ENCODE data around the gene PTPRF.
A peak's percentile ranks its signal among the peaks of the same experiment; 100 is the strongest.
"Not testable (repeated sequence)": the region's sequence is repeated elsewhere in the genome, so short reads cannot be mapped to it uniquely, and the experiment has no call there.

The PTPRF gene

GRCh38 chr1:43493661-43494450 lies 36.8 kb upstream of the PTPRF start:
- peak; percentile 33 for DNase-seq (ENCODE audit: low read depth)
- TF ChIP-seq CTCF (IDR thresholded peaks at IDR 0.05; ENCODE audit: insufficient read depth, low read depth, low read length, missing control alignments) = no peak
- H3K4me3 ChIP-seq (ENCODE audit: low read length) = no peak overlapping the region

GRCh38 chr1:43495204-43495603 lies 35.5 kb upstream of the PTPRF start:
- H3K4me3 ChIP-seq (ENCODE audit: low read length) = no peak overlapping the region
- TF ChIP-seq CTCF (IDR thresholded peaks at IDR 0.05; ENCODE audit: insufficient read depth, low read depth, low read length, missing control alignments) = no peak
- no peak for DNase-seq (ENCODE audit: low read depth)

- H3K4me3 ChIP-seq (ENCODE audit: low read length) = no peak overlapping the region
- no peak for DNase-seq (ENCODE audit: low read depth)
- TF ChIP-seq CTCF (IDR thresholded peaks at IDR 0.05; ENCODE audit: insufficient read depth, low read depth, low read length, missing control alignments) = no peak
Measured at GRCh38 chr1:43499898-43500297, 30.8 kb upstream of the PTPRF start.

GRCh38 chr1:43501806-43502205 lies 28.9 kb upstream of the PTPRF start:
- H3K4me3 ChIP-seq (ENCODE audit: low read length); DNase-seq (ENCODE audit: low read depth): not testable (repeated sequence)

- TF ChIP-seq CTCF (IDR thresholded peaks at IDR 0.05; ENCODE audit: insufficient read depth, low read depth, low read length, missing control alignments) = no peak
- H3K4me3 ChIP-seq (ENCODE audit: low read length) = no peak overlapping the region
- DNase-seq (ENCODE audit: low read depth) = no peak
Measured at GRCh38 chr1:43503534-43503933, 27.1 kb upstream of the PTPRF start.

- no peak for TF ChIP-seq CTCF (IDR thresholded peaks at IDR 0.05; ENCODE audit: insufficient read depth, low read depth, low read length, missing control alignments)
- DNase-seq (ENCODE audit: low read depth) = no peak
- no peak overlapping the region for H3K4me3 ChIP-seq (ENCODE audit: low read length)
Measured at GRCh38 chr1:43505077-43505780, 25.5 kb upstream of the PTPRF start.

- DNase-seq (ENCODE audit: low read depth) = peak; percentile 53
- TF ChIP-seq CTCF (IDR thresholded peaks at IDR 0.05; ENCODE audit: insufficient read depth, low read depth, low read length, missing control alignments) = no peak
Measured at GRCh38 chr1:43506233-43506632, 24.4 kb upstream of the PTPRF start.

More at GRCh38 chr1:43506233-43506632, 24.4 kb upstream of the PTPRF start:
- no peak overlapping the region for H3K4me3 ChIP-seq (ENCODE audit: low read length)

Measured in epithelial cell of esophagus (primary cell).